GM18502 (cell line): ENCODE measurements around the gene ACTG1.
A peak's percentile ranks its signal among the peaks of the same experiment; 100 is the strongest.

Experiments used
- ATAC-seq: cut with Tn5 transposase; IDR thresholded peaks from one replicate; pipeline ENCODE4 v1.9.1; 2021; ENCODE audit warnings: mild to moderate bottlenecking; ENCODE audit not compliant: unreplicated experiment, poor library complexity

The ACTG1 gene

GRCh38 chr17:81484195-81484979, 28.2 kb downstream of the ACTG1 start:
- peak; percentile 66 for ATAC-seq

- no peak for ATAC-seq
Measured at GRCh38 chr17:81483862-81484194, 28.8 kb downstream of the ACTG1 start.

GRCh38 chr17:81483085-81483861, 29.3 kb downstream of the ACTG1 start:
- no peak for ATAC-seq

GRCh38 chr17:81482673-81483072, 29.9 kb downstream of the ACTG1 start:
- ATAC-seq: no peak

- ATAC-seq: no peak
Measured at GRCh38 chr17:81481815-81482505, 30.6 kb downstream of the ACTG1 start.

GRCh38 chr17:81481073-81481799, 31.4 kb downstream of the ACTG1 start:
- no peak for ATAC-seq

GRCh38 chr17:81480140-81481072, 32.2 kb downstream of the ACTG1 start:
- ATAC-seq: no peak

GRCh38 chr17:81479175-81480071, 33.2 kb downstream of the ACTG1 start:
- ATAC-seq: no peak

- ATAC-seq: no peak
Measured at GRCh38 chr17:81478119-81478518, 34.5 kb downstream of the ACTG1 start.

GRCh38 chr17:81477173-81477572, 35.4 kb downstream of the ACTG1 start:
- ATAC-seq: no peak

GRCh38 chr17:81476635-81477034, 36.0 kb downstream of the ACTG1 start:
- ATAC-seq: no peak

- ATAC-seq: no peak
Measured at GRCh38 chr17:81476097-81476496, 36.5 kb downstream of the ACTG1 start.

GRCh38 chr17:81474958-81475357, 37.6 kb downstream of the ACTG1 start:
- no peak for ATAC-seq

- ATAC-seq: no peak
Measured at GRCh38 chr17:81473019-81473418, 39.6 kb downstream of the ACTG1 start.

GRCh38 chr17:81471818-81472456, 40.7 kb downstream of the ACTG1 start:
- ATAC-seq: no peak

- no peak for ATAC-seq
Measured at GRCh38 chr17:81470944-81471817, 41.4 kb downstream of the ACTG1 start.
